HG03196 (cell line): ENCODE data around the gene CNDP1.
"Not testable (repeated sequence)": the region's sequence is repeated elsewhere in the genome, so short reads cannot be mapped to it uniquely, and the experiment has no call there.

Experiments used
- ATAC-seq: cut with Tn5 transposase; IDR thresholded peaks from one replicate; pipeline ENCODE4 v1.9.1; 2021; ENCODE audit not compliant: unreplicated experiment

Gene CNDP1

GRCh38 chr18:74519320-74520095 is 14.8 kb upstream of the CNDP1 start:
- ATAC-seq: no peak

DNA sequence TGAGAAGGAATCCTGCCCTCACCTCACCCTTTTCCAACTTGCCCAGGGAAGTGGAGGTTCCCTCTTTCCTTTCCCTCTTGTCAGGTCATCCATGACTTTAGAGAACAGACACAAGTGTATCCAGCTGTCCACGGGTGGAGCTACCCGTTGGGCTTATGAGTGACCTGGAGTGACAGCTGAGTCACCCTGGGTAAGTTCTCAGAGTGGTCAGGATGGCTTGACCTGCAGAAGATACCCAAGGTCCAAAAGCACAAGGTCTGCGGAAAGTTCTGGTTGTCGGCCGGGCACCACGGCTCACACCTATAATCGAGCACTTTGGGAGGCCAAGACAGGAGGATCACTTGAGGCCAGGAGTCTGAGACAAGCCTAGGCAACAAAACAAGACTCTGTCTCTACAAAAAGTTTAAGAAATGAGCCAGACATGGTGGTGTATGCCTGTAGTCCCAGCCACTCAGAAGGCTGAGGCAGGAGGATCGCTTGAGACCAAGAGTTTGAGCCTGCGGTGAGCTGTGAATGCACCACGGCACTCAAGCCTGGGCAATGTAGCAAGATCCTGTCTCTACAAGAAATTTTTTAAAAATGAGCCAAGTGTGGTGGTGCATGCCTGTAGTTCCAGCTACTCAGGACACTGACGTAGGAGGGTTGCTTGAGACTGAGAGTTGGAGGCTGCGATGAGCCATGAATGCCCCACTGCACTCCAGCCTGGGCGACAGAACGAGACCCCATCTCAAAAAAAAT is 14.0 kb upstream of the CNDP1 start:
- no peak for ATAC-seq

DNA sequence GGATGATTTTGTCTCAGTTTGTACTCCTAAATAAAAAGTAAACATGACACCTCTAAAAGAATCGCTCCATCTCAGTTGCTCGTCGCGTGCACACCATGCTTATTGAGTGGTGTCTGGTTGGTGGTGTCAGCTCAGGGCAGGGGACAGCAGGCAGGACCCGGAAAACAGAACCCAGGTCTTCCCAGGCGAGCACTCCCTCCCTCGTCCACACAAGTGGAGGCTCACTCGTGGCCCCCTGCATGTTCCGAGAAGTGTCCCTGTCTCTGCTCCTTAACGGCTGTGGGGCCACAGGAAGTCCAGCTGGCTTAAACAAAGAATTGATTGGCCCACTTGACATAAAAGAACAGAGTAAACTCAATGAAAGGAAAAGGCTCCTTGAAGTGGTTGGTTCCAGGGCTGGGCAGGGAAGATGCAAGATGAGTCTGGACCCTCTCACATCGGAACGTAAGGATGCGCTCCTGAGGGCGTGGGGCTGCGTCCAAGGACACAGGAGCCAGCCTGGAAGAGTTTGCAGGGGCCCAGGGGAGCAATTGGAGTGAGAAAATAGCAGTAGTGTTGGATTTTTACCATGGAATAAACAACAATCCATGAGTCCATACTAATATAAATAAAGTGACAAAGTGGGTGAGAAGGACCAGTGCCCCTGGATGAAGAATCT is 13.1 kb upstream of the CNDP1 start:
- no peak for ATAC-seq

- ATAC-seq: no peak
Observed at GRCh38 chr18:74522635-74523548, 11.4 kb upstream of the CNDP1 start.

DNA sequence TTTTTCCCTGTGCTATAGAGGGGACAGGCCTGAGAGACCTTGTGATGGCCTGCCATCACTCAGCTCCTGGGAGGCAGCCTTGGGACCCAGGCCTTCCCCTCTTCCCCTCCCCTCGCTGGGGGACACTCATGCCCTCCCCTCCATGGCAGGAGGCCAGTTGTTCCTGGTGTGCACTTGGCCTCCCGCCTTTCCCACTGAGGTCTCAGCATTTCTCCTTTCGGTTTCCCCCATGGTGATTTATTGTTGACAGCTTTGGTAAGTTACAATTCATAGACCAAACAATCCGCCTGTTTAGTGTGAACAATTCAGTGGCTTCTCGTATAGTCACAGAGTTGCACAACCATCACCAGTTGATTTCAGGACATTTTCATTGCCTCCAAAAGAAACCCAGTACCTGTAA is 10.2 kb upstream of the CNDP1 start:
- ATAC-seq: no peak

DNA sequence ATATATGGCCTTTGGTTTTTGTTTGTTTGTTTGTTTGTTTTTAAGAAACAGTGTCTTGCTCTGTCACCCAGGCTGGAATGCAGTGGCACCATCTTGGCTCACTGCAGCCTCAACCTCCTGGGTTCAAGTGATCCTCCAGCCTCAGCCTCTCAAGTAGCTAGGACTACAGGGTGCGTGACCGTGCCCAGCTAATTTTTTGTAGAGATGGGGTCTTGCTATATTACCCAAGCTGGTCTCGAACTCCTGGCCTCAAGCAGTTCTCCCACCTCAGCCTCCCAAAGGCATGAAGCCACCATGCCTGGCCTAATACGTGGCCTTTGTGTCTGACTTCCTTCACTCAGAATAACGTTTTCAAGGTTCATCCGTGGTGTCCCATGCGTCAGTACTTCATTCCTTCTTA is 9.4 kb upstream of the CNDP1 start:
- ATAC-seq: not testable (repeated sequence)

DNA sequence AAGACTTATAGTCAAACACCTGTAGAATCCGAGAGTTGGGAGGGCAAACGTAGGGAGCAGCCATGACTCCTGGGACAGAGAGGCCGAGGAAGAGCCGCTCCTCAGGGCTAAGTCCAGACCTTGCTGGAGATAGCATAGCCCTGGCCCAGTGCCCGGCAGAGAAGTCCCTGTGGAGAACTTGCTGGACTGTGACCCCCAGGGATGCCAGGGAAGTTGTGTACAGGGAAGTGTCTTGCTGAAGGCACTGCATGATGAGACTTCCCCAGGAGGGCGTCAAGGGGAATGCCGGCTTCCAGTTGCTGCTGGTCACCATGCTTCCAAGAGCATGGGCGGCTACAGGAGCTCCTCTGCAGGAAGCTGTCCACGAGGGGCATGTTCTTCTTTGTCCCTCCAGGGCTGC is 8.6 kb upstream of the CNDP1 start:
- ATAC-seq: no peak

DNA sequence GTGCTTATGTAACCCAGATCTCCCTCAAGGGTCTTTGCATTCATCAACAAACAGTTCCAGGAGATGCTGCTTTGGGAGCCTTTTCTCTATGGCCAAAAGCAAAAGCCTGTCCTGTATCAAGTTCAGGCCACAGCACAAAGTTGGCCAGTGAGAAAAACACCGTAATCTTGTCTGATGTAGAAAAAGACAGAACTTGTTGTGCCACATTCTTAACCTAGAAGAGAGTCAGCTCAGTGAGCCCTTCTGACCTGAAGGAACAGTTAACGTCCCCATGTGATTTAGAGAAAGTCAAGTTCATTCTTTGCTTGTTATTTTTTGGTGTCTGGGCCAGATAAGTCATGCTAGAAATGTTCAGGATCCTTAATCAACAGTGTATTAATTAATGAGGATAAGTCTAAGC is 7.8 kb upstream of the CNDP1 start:
- no peak for ATAC-seq

- ATAC-seq: peak; percentile 41
Observed at GRCh38 chr18:74528478-74528877, 5.8 kb upstream of the CNDP1 start.

DNA sequence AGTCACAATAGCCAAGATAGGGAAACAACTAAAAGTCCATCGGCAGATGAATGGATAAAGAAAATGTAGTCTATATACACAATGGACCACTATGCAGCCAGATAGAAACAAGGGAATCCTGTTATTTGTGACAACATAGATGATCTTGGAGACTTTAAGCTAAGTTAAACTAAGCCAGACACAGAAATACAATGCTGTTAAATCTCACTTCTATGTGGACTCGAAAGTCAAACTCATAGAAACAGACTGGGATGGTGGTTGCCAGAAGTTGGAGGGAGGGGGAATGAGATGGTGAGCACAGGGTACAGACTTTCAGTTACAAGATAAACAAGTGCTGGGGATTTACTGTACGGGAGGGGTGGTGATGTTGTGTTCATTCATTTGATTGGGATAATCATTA is 5.4 kb upstream of the CNDP1 start:
- ATAC-seq: no peak

- no peak for ATAC-seq
Observed at GRCh38 chr18:74529378-74529777, 4.9 kb upstream of the CNDP1 start.

DNA sequence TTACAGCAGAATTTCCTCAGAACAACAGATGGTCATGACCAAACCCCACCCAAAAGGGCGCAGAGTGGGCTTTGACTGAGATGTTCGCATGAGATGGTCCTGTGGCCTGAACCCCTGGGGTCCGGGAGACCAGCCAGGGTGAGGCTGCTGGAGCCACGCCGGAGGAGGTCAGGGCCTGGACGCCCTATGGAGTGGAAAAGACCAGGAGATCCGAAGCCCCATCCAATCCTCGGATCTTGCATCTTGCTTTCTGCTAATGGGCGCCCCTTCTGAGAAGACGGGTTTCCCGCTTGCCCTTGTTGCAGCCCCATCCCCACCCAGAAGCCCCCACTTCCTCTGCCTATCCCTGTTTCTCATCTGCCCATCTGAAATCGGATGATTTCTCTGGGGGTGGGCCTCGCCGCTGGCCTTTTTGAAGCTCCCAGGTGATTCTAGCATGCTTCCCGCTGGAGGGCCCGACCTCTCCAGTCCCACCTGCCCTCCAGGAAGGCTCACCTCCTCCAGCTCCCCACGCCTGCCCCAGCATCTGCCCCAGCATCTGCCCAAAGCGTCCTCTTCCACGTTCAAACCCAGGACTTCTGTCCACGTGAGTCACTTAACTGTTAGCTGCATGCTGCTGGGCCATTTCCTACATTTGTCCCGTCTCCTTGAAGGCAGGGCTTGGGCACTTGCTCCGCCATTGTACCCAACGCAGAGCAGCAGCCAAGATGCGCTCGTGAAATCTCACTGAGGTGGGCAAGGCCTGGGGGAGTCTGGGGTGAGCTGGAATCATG is 4.3 kb upstream of the CNDP1 start:
- no peak for ATAC-seq

DNA sequence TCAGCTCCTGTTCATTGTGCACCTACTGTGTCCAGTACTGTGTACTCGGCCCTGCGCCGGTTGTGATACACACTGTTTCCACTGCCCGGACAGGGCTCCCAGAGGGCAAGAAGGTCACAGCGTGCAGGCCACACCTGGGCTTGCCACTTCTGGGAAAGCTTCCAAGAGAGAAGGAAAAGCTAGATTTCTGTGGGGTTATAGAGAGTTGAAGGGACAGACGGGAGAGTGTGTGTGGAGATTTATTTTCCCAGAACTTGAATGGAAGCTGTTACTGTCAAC is 3.8 kb upstream of the CNDP1 start:
- ATAC-seq: no peak

- ATAC-seq: no peak
Observed at GRCh38 chr18:74531043-74531442, 3.3 kb upstream of the CNDP1 start.

- no peak for ATAC-seq
Observed at GRCh38 chr18:74532511-74533025, 1.7 kb upstream of the CNDP1 start.

GRCh38 chr18:74533666-74534065 is 634 bp upstream of the CNDP1 start:
- ATAC-seq: no peak

GRCh38 chr18:74534981-74535649 is 815 bp downstream of the CNDP1 start:
- ATAC-seq: no peak

GRCh38 chr18:74539289-74539688 is 5.0 kb downstream of the CNDP1 start:
- no peak for ATAC-seq

DNA sequence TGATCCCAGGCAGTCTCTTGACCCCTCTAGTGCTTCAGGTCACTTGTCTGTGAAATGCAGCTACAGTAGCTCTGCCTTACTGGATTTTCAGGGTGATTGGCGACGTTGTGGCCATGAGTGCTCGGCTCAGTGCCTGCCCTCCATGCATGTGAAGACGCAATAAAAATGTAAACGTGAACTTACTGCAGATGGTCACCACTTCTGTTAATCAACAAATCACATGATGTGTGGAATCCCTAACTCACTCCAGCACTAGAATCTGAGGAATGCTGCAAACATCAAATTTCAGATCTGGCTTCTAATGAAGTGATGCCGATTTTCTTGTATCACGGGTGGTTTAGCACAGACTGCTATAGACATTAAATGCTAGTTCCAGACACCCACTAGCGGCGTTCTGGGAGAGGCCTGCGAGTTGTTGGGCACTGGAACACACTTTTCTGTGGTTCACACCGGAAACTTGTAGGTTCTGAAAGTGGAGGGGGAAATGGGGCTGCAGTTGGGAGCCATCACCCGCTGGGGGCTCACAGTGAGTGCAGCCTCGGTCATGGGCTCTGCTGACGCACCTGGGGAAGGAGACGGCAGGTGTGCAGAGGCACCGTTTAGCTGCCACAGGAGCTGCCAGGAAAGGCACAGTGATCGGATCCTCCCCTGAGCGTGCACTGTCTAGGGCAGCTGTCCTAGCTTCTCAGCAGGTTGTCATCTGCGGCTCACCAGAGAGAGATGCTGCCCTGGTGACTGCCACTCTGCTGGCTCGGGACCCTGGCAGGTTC is 6.5 kb downstream of the CNDP1 start:
- no peak for ATAC-seq
